GM04503 (cell line): ENCODE results near the gene NT5C2.
"Not testable (repeated sequence)": the region's sequence is repeated elsewhere in the genome, so short reads cannot be mapped to it uniquely, and the experiment has no call there.

Experiments used
- DNase-seq: peaks from one replicate; pipeline ENCODE4 v3.0.0-alpha.2; 2012; ENCODE audit warnings: low read depth

NT5C2 gene

GRCh38 chr10:103193107-103193819 lies at the start of gene NT5C2:
Gene NT5C2, minus strand, starts transcription at chr10:103193272. Its CDS starts 18,314 bp downstream, at chr10:103174958.
- DNase-seq: no peak

- DNase-seq: no peak
These were observed 48.4 kb upstream of the NT5C2 start for GRCh38 chr10:103241262-103242011.

DNA sequence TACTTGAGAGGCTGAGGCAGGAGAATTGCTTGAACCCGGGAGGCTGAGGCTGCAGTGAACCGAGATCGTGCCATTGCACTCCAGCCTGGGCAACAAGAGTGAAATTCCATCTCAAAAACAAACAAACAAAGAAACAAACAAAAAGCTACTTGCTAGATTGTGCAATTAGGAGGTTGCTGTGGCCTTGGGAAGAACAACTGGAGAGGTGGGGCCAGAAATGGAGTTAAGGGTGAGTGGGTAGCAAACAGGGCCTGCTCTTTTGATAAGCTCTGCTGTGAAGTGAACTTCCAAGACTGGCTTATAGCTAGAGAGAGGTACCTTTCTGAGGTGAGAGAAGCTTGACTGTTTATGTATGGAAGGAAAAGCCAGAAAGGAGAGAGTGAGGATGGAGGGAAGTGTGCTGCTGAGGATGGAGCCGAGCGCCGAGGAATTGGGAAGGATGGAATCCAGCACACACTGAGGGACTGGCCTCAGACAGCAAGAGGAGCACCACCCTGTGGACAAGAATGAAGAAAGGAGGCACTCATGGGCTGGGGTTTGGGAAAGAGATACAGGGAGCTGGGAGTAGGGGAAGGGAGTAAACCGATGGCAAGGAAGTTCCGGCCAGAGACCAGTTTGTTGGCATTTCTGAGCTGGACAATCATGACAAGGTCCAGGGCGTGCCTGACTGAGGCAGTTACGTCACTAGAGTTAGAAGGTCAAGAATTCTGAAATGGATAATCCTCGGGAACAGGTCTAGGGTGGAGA lies 45.6 kb upstream of the NT5C2 start:
- peak; percentile 33 for DNase-seq

- DNase-seq: no peak
These were observed 42.7 kb upstream of the NT5C2 start for GRCh38 chr10:103235775-103236174.

DNA sequence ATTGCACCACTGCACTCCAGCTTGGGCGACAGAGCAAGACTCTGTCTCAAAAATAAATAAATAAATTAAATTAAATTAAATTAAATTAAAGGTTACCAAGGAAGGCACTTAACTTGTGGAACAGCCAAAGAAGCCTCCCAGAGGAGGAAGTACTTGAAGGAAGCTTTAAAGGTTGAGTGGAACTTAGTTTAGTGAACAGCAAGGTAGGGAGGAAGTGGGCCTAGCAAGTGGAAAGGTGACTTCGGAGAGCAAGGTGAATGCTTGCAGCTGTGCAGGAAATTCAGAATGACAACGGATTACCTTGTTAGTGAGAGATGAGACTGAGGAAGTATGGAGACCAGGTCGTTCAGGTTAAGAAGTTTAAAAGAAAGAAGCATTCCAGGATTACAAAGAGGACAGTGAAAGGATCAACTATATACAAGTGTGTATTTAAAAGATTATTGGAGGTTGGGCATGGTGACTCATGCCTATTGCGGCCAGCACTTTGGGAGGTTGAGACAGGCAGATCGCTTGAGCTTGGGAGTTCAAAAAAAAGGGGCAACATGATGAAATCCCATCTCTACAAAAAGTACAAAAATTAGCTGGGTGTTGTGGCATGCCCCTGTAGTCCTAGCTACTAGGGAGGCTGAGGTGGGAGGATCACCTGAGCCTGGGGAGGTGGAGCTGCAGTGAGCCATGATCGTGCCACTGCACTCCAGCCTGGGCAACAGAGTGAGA lies 39.9 kb upstream of the NT5C2 start:
- no peak for DNase-seq

DNA sequence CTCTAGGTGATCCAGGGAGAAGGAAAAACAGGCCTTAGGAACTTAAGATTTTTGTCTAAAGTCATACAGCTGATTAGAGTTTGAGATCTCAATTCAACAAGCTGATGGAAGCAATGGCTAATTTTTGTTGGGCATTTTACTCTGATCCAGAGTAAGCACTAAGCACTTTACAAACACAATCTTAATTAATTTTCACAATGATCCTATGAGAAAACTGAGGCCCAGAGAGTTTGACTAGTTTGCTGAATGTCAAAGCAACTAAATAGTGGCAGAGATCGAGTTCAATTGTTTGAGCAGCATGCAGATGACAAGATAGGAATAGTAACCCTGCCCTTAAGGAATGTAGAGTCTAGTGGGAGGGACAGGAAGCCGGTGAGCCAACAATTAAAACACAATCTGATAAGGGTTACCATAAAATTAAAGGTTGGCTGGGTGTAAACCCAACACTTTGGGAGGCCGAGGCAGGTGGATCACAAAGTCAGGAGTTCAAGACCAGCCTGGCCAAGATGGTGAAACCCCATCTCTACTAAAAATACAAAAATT lies 39.1 kb upstream of the NT5C2 start:
- DNase-seq: no peak

GRCh38 chr10:103231047-103231551 lies 38.0 kb upstream of the NT5C2 start:
- DNase-seq: peak; percentile 95

DNA sequence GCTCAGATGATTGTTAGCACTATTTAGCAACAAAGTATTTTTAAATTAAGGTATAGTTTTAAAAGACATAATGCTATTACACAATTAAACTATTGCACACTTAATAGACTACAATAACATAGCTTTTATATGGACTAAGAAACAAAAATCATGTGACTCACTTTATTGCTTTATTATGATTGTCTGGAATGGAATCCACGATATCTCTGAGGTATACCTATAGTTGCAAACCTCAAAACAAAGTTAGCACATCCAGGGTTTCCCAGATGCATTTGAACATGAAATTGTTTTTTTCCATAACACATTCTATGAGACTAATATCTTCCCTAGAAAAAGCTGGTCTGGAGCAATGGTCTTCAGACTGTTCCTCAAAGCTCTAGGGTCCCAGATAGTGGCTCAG lies 34.3 kb upstream of the NT5C2 start:
- no peak for DNase-seq

GRCh38 chr10:103225939-103226338 lies 32.9 kb upstream of the NT5C2 start:
- peak; percentile 43 for DNase-seq

DNA sequence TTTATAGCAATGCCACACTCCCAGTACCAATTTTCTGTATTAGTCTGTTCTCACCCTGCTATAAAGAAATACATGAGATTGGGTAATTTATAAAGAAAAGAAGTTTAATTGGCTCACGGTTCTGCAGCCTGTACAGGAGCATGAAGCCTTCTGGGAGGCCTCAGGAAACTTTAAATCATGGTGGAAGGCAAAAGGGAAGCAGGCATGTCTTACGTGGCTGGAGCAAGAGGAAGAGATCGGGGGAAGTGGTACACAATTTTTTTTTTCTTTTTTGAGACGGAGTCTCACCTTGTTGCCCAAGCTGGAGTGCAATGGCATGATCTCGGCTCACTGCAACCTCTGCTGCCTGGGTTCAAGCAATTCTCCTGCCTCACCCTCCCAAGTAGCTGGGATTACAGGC lies 31.6 kb upstream of the NT5C2 start:
- not testable (repeated sequence) for DNase-seq

GRCh38 chr10:103224133-103224532 lies 31.1 kb upstream of the NT5C2 start:
- DNase-seq: no peak

DNA sequence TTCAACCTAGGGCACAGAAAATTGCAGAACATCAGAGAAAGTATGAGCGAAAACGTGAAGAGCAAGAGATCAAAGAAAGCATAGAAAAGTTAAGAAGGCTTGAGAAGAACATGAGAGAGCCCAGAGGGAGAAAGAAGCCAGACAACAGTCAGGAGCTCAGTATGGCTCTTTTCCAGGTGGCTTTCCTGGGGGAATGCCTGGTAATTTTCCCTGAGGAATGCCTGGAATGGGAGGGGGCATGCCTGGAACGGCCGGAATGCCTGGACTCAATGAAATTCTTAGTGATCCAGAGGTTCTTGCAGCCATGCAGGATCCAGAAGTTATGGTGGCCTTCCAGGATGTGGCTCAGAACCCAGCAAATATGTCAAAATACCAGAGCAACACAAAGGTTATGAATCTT lies 23.3 kb upstream of the NT5C2 start:
- DNase-seq: not testable (repeated sequence)

- no peak for DNase-seq
These were observed 22.5 kb upstream of the NT5C2 start for GRCh38 chr10:103215601-103216000.

GRCh38 chr10:103210262-103210661 lies 17.2 kb upstream of the NT5C2 start:
- DNase-seq: not testable (repeated sequence)

DNA sequence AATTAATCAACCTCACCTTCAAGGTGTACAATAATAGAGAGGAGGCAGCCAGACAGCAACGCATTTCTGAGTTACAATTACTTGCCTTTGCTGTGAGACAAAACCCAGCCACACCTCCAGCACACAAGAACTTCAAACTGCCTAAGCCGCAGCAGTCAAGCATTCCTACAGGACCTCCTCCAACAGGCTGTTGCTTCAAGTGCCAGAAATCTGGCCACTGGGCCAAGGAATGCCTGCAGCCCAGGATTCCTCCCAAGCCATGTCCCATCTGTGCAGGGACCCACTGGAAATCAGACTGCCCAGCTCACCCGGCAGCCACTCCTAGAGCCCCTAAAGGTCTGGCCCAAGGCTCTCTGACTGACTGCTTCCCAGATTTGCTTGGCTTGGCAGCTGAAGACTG lies 14.6 kb upstream of the NT5C2 start:
- DNase-seq: not testable (repeated sequence)

DNA sequence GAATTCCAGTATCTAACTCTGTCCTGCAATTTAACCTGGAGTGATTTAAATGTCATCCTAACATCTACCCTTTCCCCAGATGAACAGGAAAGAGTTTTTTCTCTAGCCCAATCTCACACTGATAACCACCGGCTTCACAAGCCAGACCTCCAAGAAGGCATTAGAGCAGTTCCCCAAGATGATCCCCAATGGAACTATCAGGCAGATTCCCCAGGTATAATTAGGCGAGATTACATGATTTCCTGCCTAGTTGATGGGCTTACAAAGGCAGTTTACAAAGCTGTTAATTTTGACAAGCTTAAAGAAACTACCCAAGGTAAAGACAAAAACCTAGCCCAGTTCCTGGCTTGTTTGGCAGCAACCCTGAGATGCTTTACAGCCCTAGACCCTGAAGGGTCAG lies 14.1 kb upstream of the NT5C2 start:
- no peak for DNase-seq

DNA sequence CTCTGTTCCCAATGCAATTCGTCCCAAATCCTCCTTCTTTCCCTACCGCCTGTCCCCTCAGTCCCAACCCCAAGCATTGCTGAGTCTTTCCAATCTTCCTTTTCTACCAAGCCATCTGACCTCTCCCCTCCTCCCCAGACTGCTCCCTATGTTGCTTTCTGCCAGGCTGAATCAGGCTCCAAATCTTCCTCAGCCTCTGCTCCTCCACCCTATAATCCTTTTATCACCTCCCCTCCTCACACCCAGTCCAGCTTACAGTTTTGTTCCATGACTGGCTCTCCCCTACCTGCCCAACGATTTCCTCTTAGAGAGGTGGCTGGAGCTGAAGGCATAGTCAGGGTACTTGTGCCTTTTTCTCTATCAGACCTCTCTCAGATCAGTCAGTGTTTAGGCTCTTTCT lies 13.6 kb upstream of the NT5C2 start:
- DNase-seq: not testable (repeated sequence)

DNA sequence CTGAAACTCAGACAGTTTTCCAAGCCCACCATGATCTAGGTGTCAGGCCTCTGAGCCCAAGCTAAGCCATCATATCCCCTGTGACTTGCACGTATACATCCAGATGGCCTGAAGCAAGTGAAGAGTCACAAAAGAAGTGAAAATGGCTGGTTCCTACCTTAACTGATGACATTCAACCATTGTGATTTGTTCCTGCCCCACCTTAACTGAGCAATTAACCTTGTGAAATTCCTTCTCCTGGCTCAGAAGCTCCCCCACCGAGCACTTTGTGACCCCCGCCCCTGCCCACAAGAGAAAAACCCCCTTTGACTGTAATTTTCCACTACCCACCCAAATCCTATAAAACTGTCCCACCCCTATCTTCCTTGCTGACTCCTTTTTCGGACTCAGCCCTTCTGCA lies 12.3 kb upstream of the NT5C2 start:
- DNase-seq: not testable (repeated sequence)

GRCh38 chr10:103204353-103205255 lies 11.5 kb upstream of the NT5C2 start:
- DNase-seq: no peak

DNA sequence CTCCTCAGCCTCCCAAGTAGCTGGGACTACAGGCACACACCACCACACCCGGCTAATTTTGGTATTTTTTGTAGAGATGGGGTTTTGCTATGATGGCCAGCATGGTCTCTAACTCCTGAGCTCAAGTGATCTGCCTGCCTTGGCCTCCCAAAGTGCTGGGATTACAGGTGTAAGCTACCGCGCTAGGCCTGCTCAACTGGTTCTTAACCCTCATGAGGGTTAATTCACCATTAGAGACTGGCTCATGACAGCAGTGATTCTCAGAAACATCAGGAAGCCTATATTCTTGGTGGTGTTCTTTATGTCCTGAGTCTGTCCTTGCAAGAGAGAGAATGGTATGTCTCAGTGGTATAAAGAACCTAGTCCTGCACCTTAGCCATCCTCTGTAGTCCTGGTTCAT lies 10.4 kb upstream of the NT5C2 start:
- DNase-seq: no peak

DNA sequence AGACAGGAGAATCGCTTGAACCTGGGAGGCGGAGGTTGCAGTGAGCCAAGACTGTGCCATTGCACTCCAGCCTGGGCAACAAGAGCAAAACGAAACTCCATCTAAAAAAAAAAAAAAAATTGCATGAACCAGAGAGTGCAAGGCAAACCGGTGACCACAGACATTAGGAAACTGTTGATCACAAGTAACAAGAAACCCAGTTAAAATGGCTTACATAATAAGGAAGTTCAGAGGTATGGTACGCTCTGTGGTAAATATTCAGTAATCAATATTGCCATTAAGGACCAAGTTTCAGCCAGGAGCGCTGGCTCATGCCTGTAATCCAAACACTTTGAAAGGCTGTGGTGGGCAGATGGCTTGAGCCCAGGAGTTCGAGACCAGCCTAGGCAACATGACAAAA lies 9.2 kb upstream of the NT5C2 start:
- DNase-seq: no peak
